ENCODE results near the gene SUSD3.

The SUSD3 gene

DNA sequence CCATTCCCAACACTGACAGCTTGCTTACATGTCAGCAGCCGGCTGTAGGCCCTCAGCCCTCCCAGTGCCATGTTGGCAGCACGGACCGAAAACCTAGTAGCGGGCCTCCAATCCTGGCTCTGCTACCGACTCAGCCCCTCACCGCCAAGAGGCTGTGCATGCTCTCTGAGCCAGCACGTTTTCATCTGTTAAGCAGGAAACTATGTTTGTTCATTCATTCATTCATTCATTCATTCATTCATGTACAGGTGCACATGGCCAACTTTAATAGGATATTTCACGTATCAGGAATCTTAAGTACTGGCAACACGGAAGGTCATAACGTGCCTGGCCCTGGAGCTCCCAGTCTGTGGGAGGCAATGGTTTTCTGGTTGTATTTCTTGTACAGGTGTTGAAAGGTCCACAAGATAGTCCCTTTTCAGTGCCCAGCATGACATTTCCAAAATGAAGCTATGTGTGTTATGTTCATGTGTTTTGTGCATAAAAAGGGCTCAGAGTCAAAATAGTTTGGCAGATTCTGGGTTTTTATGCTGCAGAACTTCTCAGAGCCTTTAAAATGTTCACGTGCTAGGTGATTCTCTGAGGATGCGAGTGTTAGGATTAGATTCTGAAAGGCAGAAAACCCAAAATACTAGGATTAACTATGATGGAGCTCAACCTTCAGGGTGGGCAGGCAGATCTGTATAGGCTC, 17.7 kb downstream of the SUSD3 start:
- Histone ChIP-seq H3K27me3 (ENCODE audit: insufficient read depth, low read depth, severe bottlenecking) (no peaks in the 10 kb centered on the region), H3K36me3 (no peaks in the 10 kb centered on the region), H3K27ac (no peak overlapping the region), H3K9me3 (ENCODE audit: severe bottlenecking) (no peaks in the 10 kb centered on the region), H3K4me3 (ENCODE audit: low read depth, low read length) (no peak overlapping the region)
- TF ChIP-seq, protein P1, sequence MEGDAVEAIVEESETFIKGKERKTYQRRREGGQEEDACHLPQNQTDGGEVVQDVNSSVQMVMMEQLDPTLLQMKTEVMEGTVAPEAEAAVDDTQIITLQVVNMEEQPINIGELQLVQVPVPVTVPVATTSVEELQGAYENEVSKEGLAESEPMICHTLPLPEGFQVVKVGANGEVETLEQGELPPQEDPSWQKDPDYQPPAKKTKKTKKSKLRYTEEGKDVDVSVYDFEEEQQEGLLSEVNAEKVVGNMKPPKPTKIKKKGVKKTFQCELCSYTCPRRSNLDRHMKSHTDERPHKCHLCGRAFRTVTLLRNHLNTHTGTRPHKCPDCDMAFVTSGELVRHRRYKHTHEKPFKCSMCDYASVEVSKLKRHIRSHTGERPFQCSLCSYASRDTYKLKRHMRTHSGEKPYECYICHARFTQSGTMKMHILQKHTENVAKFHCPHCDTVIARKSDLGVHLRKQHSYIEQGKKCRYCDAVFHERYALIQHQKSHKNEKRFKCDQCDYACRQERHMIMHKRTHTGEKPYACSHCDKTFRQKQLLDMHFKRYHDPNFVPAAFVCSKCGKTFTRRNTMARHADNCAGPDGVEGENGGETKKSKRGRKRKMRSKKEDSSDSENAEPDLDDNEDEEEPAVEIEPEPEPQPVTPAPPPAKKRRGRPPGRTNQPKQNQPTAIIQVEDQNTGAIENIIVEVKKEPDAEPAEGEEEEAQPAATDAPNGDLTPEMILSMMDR (IDR thresholded peaks at IDR 0.05; ENCODE audit: low read depth, low read length): no peak
- no peak for DNase-seq

DNA sequence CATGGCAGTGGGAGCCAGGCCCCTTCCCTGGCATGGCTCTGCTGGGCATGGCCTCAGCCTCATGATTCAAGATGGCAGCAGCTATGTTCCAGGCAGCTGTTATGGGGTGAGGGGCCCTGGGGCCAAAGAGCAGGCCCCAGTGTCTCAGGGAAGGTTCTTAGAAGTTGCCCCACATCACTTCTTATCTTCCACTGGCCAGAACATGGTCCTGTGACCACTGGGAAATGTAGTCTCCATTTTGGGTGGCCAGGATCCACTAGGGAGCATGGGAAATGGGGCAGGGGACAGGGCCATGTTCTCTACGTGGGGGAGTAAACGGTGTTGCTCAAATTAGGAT, 18.3 kb downstream of the SUSD3 start:
- no peak overlapping the region for H3K27ac ChIP-seq
- H3K4me3 ChIP-seq (ENCODE audit: low read depth, low read length): no peak overlapping the region
- DNase-seq: no peak
- H3K36me3 ChIP-seq: no peaks in the 10 kb centered on the region
- TF ChIP-seq, protein P1 (IDR thresholded peaks at IDR 0.05; ENCODE audit: low read depth, low read length): no peak
- H3K27me3 ChIP-seq (ENCODE audit: insufficient read depth, low read depth, severe bottlenecking): no peaks in the 10 kb centered on the region
- no peaks in the 10 kb centered on the region for H3K9me3 ChIP-seq (ENCODE audit: severe bottlenecking)

DNA sequence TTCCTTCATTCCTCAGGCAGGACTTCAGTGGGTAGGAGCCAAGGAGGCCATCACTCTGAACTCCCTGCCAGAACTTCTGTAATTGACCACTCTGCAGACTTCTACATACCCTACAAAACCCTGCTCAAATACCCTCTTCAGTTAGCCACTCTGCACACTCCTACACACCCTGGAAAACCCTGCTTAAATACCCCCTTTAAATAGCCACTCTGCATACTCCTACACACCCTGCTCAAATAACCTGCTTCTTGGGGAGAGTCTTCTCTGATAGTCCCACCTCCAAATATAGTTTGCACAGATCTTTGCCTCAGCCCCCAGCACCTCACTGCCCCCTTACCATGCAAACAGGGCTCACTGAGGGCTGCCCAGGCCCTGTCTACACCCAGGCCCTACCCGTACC, 18.9 kb downstream of the SUSD3 start:
- Histone ChIP-seq H3K9me3 (ENCODE audit: severe bottlenecking) (no peaks in the 10 kb centered on the region), H3K27me3 (ENCODE audit: insufficient read depth, low read depth, severe bottlenecking) (no peaks in the 10 kb centered on the region), H3K27ac (no peak overlapping the region), H3K4me3 (ENCODE audit: low read depth, low read length) (no peak overlapping the region), H3K36me3 (no peaks in the 10 kb centered on the region)
- TF ChIP-seq, protein P1 (IDR thresholded peaks at IDR 0.05; ENCODE audit: low read depth, low read length): no peak
- no peak for DNase-seq

DNA sequence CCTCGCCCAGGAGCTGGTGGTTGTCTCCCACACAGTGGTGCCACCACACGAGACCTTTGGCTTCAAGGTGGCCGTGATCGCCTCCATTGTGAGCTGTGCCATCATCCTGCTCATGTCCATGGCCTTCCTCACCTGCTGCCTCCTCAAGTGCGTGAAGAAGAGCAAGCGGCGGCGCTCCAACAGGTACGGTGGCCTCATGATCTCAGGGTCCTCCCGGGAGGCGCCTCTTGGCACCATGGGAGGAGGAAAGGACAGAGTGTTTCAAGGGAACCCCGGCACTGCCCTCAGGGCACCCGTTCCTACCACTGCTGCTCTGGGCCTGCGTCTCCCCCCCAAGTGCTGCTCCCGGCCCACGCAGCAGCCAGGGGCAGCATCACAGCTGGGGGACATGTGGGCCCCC, 19.3 kb downstream of the SUSD3 start:
- TF ChIP-seq, protein P1 (IDR thresholded peaks at IDR 0.05; ENCODE audit: low read depth, low read length): no peak
- DNase-seq: no peak
- Histone ChIP-seq H3K27ac (no peak overlapping the region), H3K27me3 (ENCODE audit: insufficient read depth, low read depth, severe bottlenecking) (no peaks in the 10 kb centered on the region), H3K36me3 (no peaks in the 10 kb centered on the region), H3K9me3 (ENCODE audit: severe bottlenecking) (no peaks in the 10 kb centered on the region), H3K4me3 (ENCODE audit: low read depth, low read length) (no peak overlapping the region)

DNA sequence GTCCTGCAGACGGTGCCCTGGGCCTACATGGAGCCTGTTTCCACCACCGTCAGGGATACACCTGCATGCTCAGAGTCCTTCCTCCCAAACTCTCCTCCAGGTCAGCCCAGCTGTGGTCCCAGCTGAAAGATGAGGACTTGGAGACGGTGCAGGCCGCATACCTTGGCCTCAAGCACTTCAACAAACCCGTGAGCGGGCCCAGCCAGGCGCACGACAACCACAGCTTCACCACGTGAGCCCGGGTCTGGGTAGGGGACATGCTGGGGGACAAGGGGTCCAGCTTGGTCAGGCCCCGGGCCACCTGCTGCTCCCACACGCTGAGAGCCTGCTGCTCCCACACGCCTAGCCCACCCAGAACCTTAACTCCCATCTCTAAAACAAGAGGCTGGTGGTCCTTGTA, 20.9 kb downstream of the SUSD3 start:
- TF ChIP-seq, protein P1 (IDR thresholded peaks at IDR 0.05; ENCODE audit: low read depth, low read length): no peak
- H3K36me3 ChIP-seq: no peaks in the 10 kb centered on the region
- no peak overlapping the region for H3K27ac ChIP-seq
- H3K9me3 ChIP-seq (ENCODE audit: severe bottlenecking): no peaks in the 10 kb centered on the region
- no peak overlapping the region for H3K4me3 ChIP-seq (ENCODE audit: low read depth, low read length)
- no peaks in the 10 kb centered on the region for H3K27me3 ChIP-seq (ENCODE audit: insufficient read depth, low read depth, severe bottlenecking)
- DNase-seq: no peak

DNA sequence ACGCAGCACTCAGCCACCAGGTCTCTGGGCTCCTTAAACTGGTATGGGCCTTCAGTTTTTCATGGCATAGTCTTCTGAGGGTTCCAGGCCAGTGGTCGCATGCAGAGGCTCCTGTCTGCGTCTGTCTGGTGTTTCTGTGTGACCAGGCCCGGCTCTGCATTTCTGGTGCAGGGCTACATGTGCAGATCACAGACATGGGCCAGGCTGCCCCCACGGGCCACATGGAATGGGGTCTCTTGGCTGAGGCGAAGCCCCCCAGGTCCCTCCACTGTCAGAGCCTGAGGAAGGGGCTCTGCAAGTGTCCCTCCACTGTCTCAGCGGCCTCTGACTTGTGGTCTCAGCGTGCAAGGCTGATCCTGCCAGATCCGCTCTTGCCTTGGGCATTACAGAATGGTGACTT, 21.9 kb downstream of the SUSD3 start:
- no peak for DNase-seq
- no peak overlapping the region for H3K27ac ChIP-seq
- no peaks in the 10 kb centered on the region for H3K9me3 ChIP-seq (ENCODE audit: severe bottlenecking)
- H3K36me3 ChIP-seq: no peaks in the 10 kb centered on the region
- no peak overlapping the region for H3K4me3 ChIP-seq (ENCODE audit: low read depth, low read length)
- TF ChIP-seq, protein P1 (IDR thresholded peaks at IDR 0.05; ENCODE audit: low read depth, low read length): no peak
- no peaks in the 10 kb centered on the region for H3K27me3 ChIP-seq (ENCODE audit: insufficient read depth, low read depth, severe bottlenecking)

Data from WERI-Rb-1 (cell line).